Activated naive CD4-positive, alpha-beta T cell treated with anti-CD3 and anti-CD28 coated beads, Interleukin-2, amount 10 ng/mL, durations not matched to agents 7 days and 5 days (primary cell): ENCODE results near the gene TATDN2.

Experiments used
- CTCF ChIA-PET: fragments of 350-600 bp; sonication (Branson Sonifier 250); formaldehyde crosslinking; loops from one replicate; lab custom pipeline; 2021; ENCODE audit warnings: antibody characterized with exemption; lab: Charles Lee
- DNase-seq: peaks from one replicate; pipeline ENCODE4 v3.0.0-alpha.2; 2020
- H3K27ac Mint-ChIP-seq: one replicate; pipeline ENCODE4 v1.8.0; 2021; ENCODE audit warnings: mild to moderate bottlenecking, moderate library complexity, mixed read lengths
- H3K27me3 Mint-ChIP-seq: one replicate; pipeline ENCODE4 v1.8.0; 2021; ENCODE audit warnings: mild to moderate bottlenecking, mixed read lengths
- H3K36me3 Mint-ChIP-seq: one replicate; pipeline ENCODE4 v1.8.0; 2021; ENCODE audit warnings: mixed read lengths
- H3K4me1 Mint-ChIP-seq: one replicate; pipeline ENCODE4 v1.8.0; 2021; ENCODE audit warnings: mixed read lengths
- H3K4me3 Mint-ChIP-seq: one replicate; pipeline ENCODE4 v1.8.0; 2021; ENCODE audit warnings: mild to moderate bottlenecking, moderate library complexity, mixed read lengths
- H3K9me3 Mint-ChIP-seq: one replicate; pipeline ENCODE4 v1.8.0; 2021; ENCODE audit warnings: mixed read lengths

Gene TATDN2

DNA sequence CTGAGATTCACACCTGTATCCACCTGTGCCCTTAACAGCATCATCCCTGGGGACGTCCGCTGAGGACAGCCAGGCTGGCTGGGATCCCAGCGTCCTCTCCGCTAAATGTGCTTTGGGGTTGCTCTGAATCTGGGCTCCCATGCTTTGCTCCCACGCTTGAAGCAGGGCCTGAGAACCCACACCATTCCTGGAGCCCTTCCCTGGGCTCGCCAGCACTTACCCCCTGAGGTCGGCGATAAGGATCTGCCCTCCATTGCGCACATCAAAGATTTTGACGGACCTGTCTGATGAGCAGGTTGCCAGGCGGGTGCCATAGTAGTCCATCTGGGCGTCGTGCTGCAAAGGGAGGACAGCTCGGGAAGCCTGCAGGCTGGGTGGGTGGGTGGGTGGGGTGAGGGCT lies 66.8 kb downstream of the TATDN2 start:
- Mint-ChIP-seq H3K27me3 (no peaks in the 10 kb centered on the region), H3K4me3 (no peak overlapping the region), H3K4me1 (peaks cover 18% of the 10 kb centered on the region), H3K27ac (no peak overlapping the region), H3K36me3 (peaks cover 37% of the 10 kb centered on the region), H3K9me3 (no peaks in the 10 kb centered on the region)
- no peak for DNase-seq
- CTCF ChIA-PET, result no interaction called here

GRCh38 chr3:10315771-10316344 lies 67.6 kb downstream of the TATDN2 start:
- Mint-ChIP-seq H3K27ac (no peak overlapping the region), H3K9me3 (no peaks in the 10 kb centered on the region), H3K36me3 (peaks cover 31% of the 10 kb centered on the region), H3K27me3 (no peaks in the 10 kb centered on the region), H3K4me3 (no peak overlapping the region), H3K4me1 (peaks cover 17% of the 10 kb centered on the region)
- DNase-seq, result no peak
- CTCF ChIA-PET, result no interaction called here

DNA sequence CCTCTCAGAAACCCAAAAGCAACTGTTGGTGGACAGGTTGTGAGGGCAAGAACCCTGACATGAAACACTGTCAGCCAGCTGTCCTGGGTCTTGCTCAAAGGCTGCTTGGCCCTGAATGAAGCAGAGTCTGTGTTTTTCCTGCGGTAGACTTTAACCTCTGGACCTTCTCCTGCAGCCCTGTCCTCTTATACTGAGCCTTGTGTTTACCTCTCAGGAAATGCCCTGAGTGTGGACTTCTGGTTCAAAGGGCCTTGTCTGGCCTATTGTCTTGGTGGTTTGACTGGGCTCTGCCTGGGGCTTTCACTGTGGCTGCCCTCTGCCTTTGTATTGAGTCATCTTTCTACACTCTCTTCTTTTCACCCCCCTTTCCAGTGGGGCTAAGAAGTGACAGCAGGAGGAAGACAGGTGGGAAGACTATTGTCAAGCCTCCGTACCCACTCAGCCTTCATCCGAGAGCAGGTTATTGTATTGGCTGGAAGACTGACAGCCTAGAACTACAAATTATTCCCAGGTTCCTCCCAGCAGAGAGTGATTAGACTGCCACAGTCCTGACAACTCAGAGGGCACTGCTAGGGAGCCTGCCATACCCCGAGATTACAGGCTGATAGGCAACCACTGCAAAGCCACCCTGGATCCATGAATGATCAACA lies 69.2 kb downstream of the TATDN2 start:
- Mint-ChIP-seq H3K27ac (no peak overlapping the region), H3K36me3 (peaks cover 19% of the 10 kb centered on the region), H3K27me3 (no peaks in the 10 kb centered on the region), H3K4me1 (peaks cover 24% of the 10 kb centered on the region), H3K9me3 (no peaks in the 10 kb centered on the region), H3K4me3 (no peak overlapping the region)
- CTCF ChIA-PET, result no interaction called here
- no peak for DNase-seq

DNA sequence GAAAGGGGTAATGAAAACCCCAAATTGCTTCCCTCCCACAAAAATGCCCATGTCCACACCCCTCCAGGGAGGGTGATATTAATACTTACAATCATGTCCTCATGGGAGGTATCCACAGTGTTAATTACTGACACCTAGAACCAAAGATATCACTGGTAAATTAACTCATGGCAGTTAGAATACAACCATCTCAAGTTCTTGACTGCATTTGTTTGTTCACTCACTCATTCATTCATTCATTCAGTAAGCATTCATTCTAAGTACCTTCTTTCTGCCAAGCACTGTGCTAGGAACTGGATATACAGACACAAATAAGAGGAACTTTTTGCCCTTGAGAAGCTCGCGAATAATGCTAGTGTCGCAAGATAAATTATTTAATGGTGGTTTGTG lies 69.7 kb downstream of the TATDN2 start:
- CTCF ChIA-PET, result no interaction called here
- no peak overlapping the region for H3K4me3 Mint-ChIP-seq
- no peaks in the 10 kb centered on the region for H3K27me3 Mint-ChIP-seq
- H3K27ac Mint-ChIP-seq, result no peak overlapping the region
- H3K9me3 Mint-ChIP-seq, result no peaks in the 10 kb centered on the region
- peaks cover 24% of the 10 kb centered on the region for H3K4me1 Mint-ChIP-seq
- DNase-seq, result no peak
- H3K36me3 Mint-ChIP-seq, result peaks cover 19% of the 10 kb centered on the region

DNA sequence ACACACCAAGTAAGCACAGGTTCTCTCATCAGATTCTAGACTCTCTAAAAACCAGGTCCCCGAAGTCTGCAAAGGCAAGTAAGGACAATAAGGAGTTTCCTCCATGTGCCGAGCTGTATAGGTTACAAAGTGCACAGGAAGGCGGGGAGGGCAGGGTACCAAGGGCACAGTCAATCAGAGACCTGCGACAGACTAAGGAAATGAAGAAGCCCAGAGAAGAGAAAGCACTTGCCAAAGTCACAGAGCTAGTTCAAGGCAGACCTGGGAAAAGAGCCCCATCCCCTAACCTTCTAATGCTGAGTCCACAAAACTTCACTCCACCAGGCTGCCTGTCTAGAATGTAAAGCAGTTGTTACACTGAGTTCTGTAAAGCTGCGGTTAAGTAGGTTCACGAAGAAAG lies 71.0 kb downstream of the TATDN2 start:
- DNase-seq, result no peak

DNA sequence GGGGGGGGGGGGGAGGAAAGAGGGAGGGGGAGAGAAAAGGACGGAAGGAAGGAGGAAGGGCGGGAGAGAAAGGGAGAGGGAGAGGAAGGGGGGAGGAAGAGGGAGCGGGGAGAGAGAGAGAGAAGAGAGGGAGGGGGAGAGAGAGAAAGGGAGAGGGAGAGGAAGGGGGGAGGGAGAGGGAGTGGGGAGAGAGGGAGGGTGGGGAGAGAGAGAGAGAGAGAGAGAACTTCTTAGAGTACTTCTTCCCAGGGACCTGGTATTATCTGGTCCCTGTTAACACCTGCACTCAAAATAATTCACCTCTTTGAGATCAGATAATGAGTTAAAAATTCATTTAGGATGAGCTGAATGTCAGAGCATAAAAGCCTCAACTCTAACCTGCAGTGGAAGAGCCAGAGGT lies 71.5 kb downstream of the TATDN2 start:
- CTCF ChIA-PET, result interaction anchor here (1.1 to 3.4 kb wide), 2 partner anchors 8 to 388 kb away, joined by 3 to 24 read pairs; partner anchors contain the start of gene CRELD1
- Mint-ChIP-seq H3K4me3 (peak overlapping the region; percentile 88), H3K27me3 (peaks cover 4% of the 10 kb centered on the region), H3K4me1 (peaks cover 24% of the 10 kb centered on the region), H3K9me3 (no peaks in the 10 kb centered on the region), H3K36me3 (peaks cover 7% of the 10 kb centered on the region), H3K27ac (peak overlapping the region; percentile 89)
- DNase-seq, result no peak

More for the DNA sequence above, 71.0 kb downstream of the TATDN2 start:
- CTCF ChIA-PET, result no interaction called here
- H3K4me3 Mint-ChIP-seq, result peak overlapping the region; percentile 88
- H3K27me3 Mint-ChIP-seq, result peaks cover 1% of the 10 kb centered on the region
- H3K27ac Mint-ChIP-seq, result peak overlapping the region; percentile 69
- H3K9me3 Mint-ChIP-seq, result no peaks in the 10 kb centered on the region
- peaks cover 24% of the 10 kb centered on the region for H3K4me1 Mint-ChIP-seq
- peaks cover 11% of the 10 kb centered on the region for H3K36me3 Mint-ChIP-seq

DNA sequence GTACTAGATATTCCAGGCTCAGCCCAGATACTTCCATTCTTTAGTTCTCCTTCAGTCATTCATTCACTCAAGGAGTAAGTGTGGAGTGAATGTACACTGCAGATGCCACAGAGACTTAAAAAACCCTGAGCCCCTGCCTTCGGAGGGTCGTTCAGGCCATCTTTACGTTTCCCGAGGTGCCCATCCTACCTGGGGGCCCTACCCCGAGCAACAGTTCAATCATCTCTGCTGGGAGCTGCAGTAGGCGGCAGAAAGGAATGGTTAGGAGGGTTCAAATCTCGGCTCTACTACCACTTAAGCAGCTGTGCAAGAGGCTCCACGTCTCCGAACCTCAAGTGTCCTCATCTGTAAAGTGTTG lies 72.0 kb downstream of the TATDN2 start:
- peak overlapping the region; percentile 89 for H3K27ac Mint-ChIP-seq
- H3K36me3 Mint-ChIP-seq, result peaks cover 4% of the 10 kb centered on the region
- no peaks in the 10 kb centered on the region for H3K9me3 Mint-ChIP-seq
- no peak for DNase-seq
- H3K4me3 Mint-ChIP-seq, result peak overlapping the region; percentile 88
- peaks cover 24% of the 10 kb centered on the region for H3K4me1 Mint-ChIP-seq
- H3K27me3 Mint-ChIP-seq, result peaks cover 4% of the 10 kb centered on the region
- CTCF ChIA-PET, result interaction anchor here (0.6 to 3.4 kb wide), 4 partner anchors 9 to 958 kb away, joined by 3 to 24 read pairs (median 3); partner anchors contain the start of genes CRELD1 and THUMPD3

DNA sequence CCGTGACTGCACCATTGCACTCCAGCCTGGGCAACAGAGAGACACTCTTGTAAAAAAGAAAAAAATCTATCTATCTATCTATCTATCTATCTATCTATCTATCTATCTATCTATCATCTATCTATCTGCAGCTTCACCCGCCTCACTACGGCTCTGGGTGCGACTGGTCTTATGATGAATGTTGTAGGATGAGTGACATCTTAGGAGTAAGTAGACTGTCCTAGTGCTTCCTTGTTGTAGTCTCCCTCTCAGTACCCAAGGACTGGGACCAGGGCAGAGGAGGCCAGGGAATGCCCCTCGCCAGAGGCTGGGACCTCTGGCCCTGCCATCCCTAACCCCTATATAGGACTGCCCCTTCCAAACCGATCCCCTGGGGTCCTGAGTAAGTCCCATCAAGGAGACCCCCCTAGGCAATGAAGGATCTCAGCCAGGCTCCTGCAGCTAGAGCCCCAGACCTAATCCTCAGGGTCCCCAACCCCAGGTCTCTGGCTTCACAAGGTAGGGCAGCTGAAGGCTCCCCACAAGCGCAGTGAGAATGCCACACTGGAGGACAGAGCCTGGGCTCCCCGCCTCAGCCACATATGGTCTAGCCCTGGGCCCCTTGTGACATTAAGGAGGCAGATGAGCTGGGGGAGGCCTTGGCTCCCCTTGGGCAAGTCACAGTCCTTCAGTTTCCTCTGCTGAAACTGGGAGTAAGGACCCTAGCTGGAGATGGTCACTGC lies 73.5 kb downstream of the TATDN2 start:
- peaks cover 24% of the 10 kb centered on the region for H3K4me1 Mint-ChIP-seq
- CTCF ChIA-PET, result interaction anchor here (0.7 to 3.4 kb wide), 12 partner anchors 9 to 493 kb away, joined by 3 to 24 read pairs (median 3); partner anchors contain the start of gene CRELD1
- peak overlapping the region; percentile 58 for H3K27ac Mint-ChIP-seq
- H3K27me3 Mint-ChIP-seq, result peaks cover 17% of the 10 kb centered on the region
- H3K4me3 Mint-ChIP-seq, result peak overlapping the region; percentile 88
- H3K9me3 Mint-ChIP-seq, result no peaks in the 10 kb centered on the region
- DNase-seq, result no peak
- H3K36me3 Mint-ChIP-seq, result no peaks in the 10 kb centered on the region

DNA sequence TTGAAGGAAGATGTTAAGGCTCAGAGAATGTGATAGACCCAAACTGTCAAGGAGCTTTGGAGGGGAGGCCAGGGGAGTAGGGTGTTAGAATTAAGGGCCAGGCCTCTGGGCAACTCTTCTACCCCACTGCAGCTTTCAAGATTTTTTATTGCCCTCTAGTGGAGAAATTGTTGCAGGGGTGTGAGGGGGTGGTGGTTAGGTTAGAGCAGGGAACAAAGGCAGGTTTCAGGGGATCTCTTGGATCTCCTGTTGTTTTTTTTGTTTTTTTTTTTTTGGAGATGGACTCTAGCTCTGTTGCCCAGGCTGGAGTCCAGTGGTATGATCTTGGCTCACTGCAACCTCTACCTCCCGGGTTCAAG lies 74.1 kb downstream of the TATDN2 start:
- no peak overlapping the region for H3K27ac Mint-ChIP-seq

GRCh38 chr3:10327592-10327991 lies 79.3 kb downstream of the TATDN2 start:
- no peaks in the 10 kb centered on the region for H3K36me3 Mint-ChIP-seq
- peaks cover 59% of the 10 kb centered on the region for H3K27me3 Mint-ChIP-seq
- H3K4me3 Mint-ChIP-seq, result no peak overlapping the region
- H3K27ac Mint-ChIP-seq, result no peak overlapping the region
- CTCF ChIA-PET, result no interaction called here
- no peaks in the 10 kb centered on the region for H3K9me3 Mint-ChIP-seq
- DNase-seq, result no peak
- no peaks in the 10 kb centered on the region for H3K4me1 Mint-ChIP-seq

More for the DNA sequence above, 74.1 kb downstream of the TATDN2 start:
- peak; percentile 47 for DNase-seq
- Mint-ChIP-seq H3K9me3 (no peaks in the 10 kb centered on the region), H3K4me3 (no peak overlapping the region), H3K4me1 (peaks cover 24% of the 10 kb centered on the region), H3K36me3 (no peaks in the 10 kb centered on the region), H3K27me3 (peaks cover 18% of the 10 kb centered on the region)
- CTCF ChIA-PET, result interaction anchor here (0.7 to 3.4 kb wide), 12 partner anchors 9 to 500 kb away, joined by 3 to 24 read pairs (median 3); partner anchors contain the start of gene CRELD1

DNA sequence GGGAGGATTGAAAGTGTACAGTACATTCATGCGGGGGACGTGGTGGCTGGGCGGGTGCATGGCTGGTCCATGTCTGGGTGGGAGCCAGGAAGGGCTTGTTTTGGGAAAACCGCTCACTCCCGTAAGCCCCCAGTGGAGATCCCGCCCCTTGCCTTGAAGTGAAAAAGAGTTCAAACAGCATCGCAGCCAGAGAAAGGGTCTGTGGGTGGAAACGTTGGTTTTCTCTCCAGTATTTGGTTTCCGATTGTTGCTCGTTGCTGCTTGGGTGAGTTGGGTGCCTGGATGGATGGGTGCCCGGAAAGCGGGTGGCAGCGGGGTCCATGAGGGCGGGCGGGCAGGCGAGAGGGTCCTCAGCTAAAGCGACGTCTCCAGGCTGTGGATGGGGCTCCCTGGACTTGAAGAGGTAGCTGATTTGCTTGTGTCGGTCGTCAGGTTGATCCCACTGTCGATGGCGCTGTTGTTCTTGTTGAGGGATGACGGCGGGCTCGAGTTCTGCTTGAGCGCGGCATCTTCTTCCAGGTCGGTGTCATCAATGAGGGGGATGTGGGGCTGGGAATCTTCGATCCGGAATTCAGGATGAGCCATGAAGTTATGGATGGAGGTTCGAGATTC lies 80.3 kb downstream of the TATDN2 start:
- H3K9me3 Mint-ChIP-seq, result no peaks in the 10 kb centered on the region
- no peak overlapping the region for H3K27ac Mint-ChIP-seq
- CTCF ChIA-PET, result no interaction called here
- no peak for DNase-seq
- H3K27me3 Mint-ChIP-seq, result peaks cover 60% of the 10 kb centered on the region
- H3K4me1 Mint-ChIP-seq, result peaks cover 7% of the 10 kb centered on the region
- no peak overlapping the region for H3K4me3 Mint-ChIP-seq
- H3K36me3 Mint-ChIP-seq, result no peaks in the 10 kb centered on the region

DNA sequence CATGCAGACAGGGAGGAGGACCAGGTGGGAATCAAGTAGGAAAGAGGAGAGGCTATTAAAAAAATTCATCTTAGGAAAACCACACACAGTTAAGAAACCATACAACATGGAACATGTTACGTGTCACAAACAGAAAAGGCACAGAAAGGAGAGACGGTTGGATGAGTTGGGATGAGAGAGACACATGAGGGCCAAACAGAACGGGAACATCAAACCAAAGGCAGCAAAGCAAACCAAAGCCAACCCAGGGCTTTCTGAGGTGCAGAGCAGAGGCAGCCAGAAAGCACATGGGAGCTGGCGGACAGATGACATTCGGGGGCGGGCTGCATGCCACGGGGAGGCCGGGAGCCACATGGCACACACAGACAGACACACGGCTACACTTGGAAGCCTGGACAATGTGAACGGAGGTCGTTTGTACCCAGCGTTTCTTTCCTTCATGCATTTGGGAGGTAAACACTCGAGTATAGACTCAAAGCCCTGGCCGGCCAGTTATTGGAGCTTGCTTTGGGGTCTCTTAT lies 81.3 kb downstream of the TATDN2 start:
- Mint-ChIP-seq H3K36me3 (no peaks in the 10 kb centered on the region), H3K4me1 (peaks cover 7% of the 10 kb centered on the region), H3K27me3 (peaks cover 62% of the 10 kb centered on the region), H3K9me3 (no peaks in the 10 kb centered on the region), H3K27ac (no peak overlapping the region), H3K4me3 (no peak overlapping the region)
- DNase-seq, result no peak
- CTCF ChIA-PET, result interaction anchor here (1.9 kb wide), 1 partner anchor 10 kb away, joined by 5 read pairs; no protein-coding TSS in a partner anchor

GRCh38 chr3:10330319-10330718 lies 82.1 kb downstream of the TATDN2 start:
- CTCF ChIA-PET, result interaction anchor here (1.6 to 1.9 kb wide), 2 partner anchors 9 to 14 kb away, joined by 5 to 8 read pairs; no protein-coding TSS in a partner anchor
- H3K27me3 Mint-ChIP-seq, result peaks cover 65% of the 10 kb centered on the region
- no peaks in the 10 kb centered on the region for H3K9me3 Mint-ChIP-seq
- H3K4me1 Mint-ChIP-seq, result peaks cover 13% of the 10 kb centered on the region
- no peak for DNase-seq
- no peak overlapping the region for H3K4me3 Mint-ChIP-seq
- no peaks in the 10 kb centered on the region for H3K36me3 Mint-ChIP-seq
- no peak overlapping the region for H3K27ac Mint-ChIP-seq
